Measurements from ENCODE around the gene ARAF. TPM values are rescaled to one million over a fixed set of nuclear protein-coding genes. Genes with fewer than 3 reads are reported as not detected.

Gene ARAF
- total RNA-seq, 4 donors from 2014 or later: 27.5 to 46.8 (median 38.5) TPM

- H3K9me3 ChIP-seq: no peaks in the 10 kb centered on the region
- 68 to 78% methylated on average over 4 to 7 of the region's 8 CpGs for WGBS, 2 donors (ENCODE audit: low coverage in 1 of 2)
- H3K36me3 ChIP-seq: peaks cover 0 to 60% of the 10 kb centered on the region in 2 donors
- no peak for ATAC-seq
- peaks cover 0 to 38% (median 2%) of the 10 kb centered on the region in 3 donors for H3K4me1 ChIP-seq
- H3K27me3 ChIP-seq: no peaks in the 10 kb centered on the region
- H3K27ac ChIP-seq: no peak overlapping the region
- no peak overlapping the region for H3K4me3 ChIP-seq
- no peak for TF ChIP-seq CTCF (IDR thresholded peaks at IDR 0.05)
- no peak for TF ChIP-seq POLR2A (IDR thresholded peaks at IDR 0.05)
- no peak for TF ChIP-seq EP300 (IDR thresholded peaks at IDR 0.05)
- no peak for TF ChIP-seq POLR2AphosphoS5 (IDR thresholded peaks at IDR 0.05)
Measured at GRCh38 chrX:47563801-47564315, 2.9 kb downstream of the ARAF start.

- peaks cover 0 to 38% (median 2%) of the 10 kb centered on the region in 3 donors for H3K4me1 ChIP-seq
- H3K4me3 ChIP-seq: no peak overlapping the region
- no peaks in the 10 kb centered on the region for H3K27me3 ChIP-seq
- 83 to 90% methylated on average over 3 of the region's 12 CpGs for WGBS, 2 donors (ENCODE audit: low coverage in 1 of 2)
- no peaks in the 10 kb centered on the region for H3K9me3 ChIP-seq
- ATAC-seq: no peak
- no peak overlapping the region for H3K27ac ChIP-seq
- TF ChIP-seq POLR2A (IDR thresholded peaks at IDR 0.05) (no peak), EP300 (IDR thresholded peaks at IDR 0.05) (no peak), CTCF (IDR thresholded peaks at IDR 0.05) (no peak), POLR2AphosphoS5 (IDR thresholded peaks at IDR 0.05) (no peak)
- H3K36me3 ChIP-seq: peaks cover 0 to 67% of the 10 kb centered on the region in 2 donors
Measured at GRCh38 chrX:47564438-47565085, 3.6 kb downstream of the ARAF start.

GRCh38 chrX:47566841-47567240 is 5.8 kb downstream of the ARAF start:
- peaks cover 0 to 35% (median 2%) of the 10 kb centered on the region in 3 donors for H3K4me1 ChIP-seq
- no peak overlapping the region for H3K27ac ChIP-seq
- no peak overlapping the region for H3K4me3 ChIP-seq
- peaks cover 0 to 90% of the 10 kb centered on the region in 2 donors for H3K36me3 ChIP-seq
- TF ChIP-seq POLR2AphosphoS5 (IDR thresholded peaks at IDR 0.05) (no peak), POLR2A (IDR thresholded peaks at IDR 0.05) (no peak)
- H3K27me3 ChIP-seq: no peaks in the 10 kb centered on the region
- WGBS, 2 donors (ENCODE audit: low coverage in 1 of 2): no CpG with 5 or more reads among the region's 11 CpGs
- ATAC-seq: no peak
- no peaks in the 10 kb centered on the region for H3K9me3 ChIP-seq

GRCh38 chrX:47568656-47569295 is 7.8 kb downstream of the ARAF start:
- 20 to 76% methylated on average over 2 of the region's 13 CpGs for WGBS, 2 donors (ENCODE audit: low coverage in 1 of 2)
- H3K36me3 ChIP-seq: peaks cover 0 to 82% of the 10 kb centered on the region in 2 donors
- TF ChIP-seq POLR2AphosphoS5 (IDR thresholded peaks at IDR 0.05): no peak
- no peak for TF ChIP-seq POLR2A (IDR thresholded peaks at IDR 0.05)
- TF ChIP-seq CTCF (IDR thresholded peaks at IDR 0.05): peak in 1 of 4 experiments; percentile 28
- no peaks in the 10 kb centered on the region for H3K9me3 ChIP-seq
- H3K27ac ChIP-seq: no peak overlapping the region
- H3K4me1 ChIP-seq: peaks cover 0 to 21% (median 0%) of the 10 kb centered on the region in 3 donors
- ATAC-seq: no peak
- H3K4me3 ChIP-seq: no peak overlapping the region
- H3K27me3 ChIP-seq: no peaks in the 10 kb centered on the region

- TF ChIP-seq POLR2AphosphoS5 (IDR thresholded peaks at IDR 0.05): no peak
- TF ChIP-seq CTCF (IDR thresholded peaks at IDR 0.05): no peak
- TF ChIP-seq POLR2A (IDR thresholded peaks at IDR 0.05): no peak
- no peak for TF ChIP-seq EP300 (IDR thresholded peaks at IDR 0.05)
- Histone ChIP-seq H3K4me1 (peaks cover 0 to 14% (median 0%) of the 10 kb centered on the region in 3 donors), H3K27ac (no peak overlapping the region), H3K4me3 (no peak overlapping the region), H3K9me3 (no peaks in the 10 kb centered on the region), H3K27me3 (peaks cover 7% of the 10 kb centered on the region), H3K36me3 (peaks cover 0 to 64% of the 10 kb centered on the region in 2 donors)
- no peak for ATAC-seq
- WGBS, 2 donors (ENCODE audit: low coverage in 1 of 2): no CpG with 5 or more reads among the region's 8 CpGs
Measured at GRCh38 chrX:47570794-47571193, 9.8 kb downstream of the ARAF start.

Measured in gastroesophageal sphincter (tissue), 4 donors.